Muscle layer of colon (tissue), 2 donors: Measurements from ENCODE around the gene MEG3.

Experiments
- H3K27ac ChIP-seq: one replicate; pipeline ENCODE4 v1.7.0; 2013; ENCODE audit warnings: low read depth, mild to moderate bottlenecking, low read length, moderate library complexity
- H3K27me3 ChIP-seq, 2 donors: one replicate each; pipeline ENCODE4 v1.7.0; 2013; ENCODE audit warnings: low read length in 2 of 2, mild to moderate bottlenecking in 2 of 2; ENCODE audit not compliant: insufficient read depth in 2 of 2, control insufficient read depth in 1 of 2
- H3K36me3 ChIP-seq: one replicate; pipeline ENCODE4 v1.7.0; 2013; ENCODE audit warnings: mild to moderate bottlenecking, low read length; ENCODE audit not compliant: insufficient read depth
- H3K4me1 ChIP-seq: one replicate; pipeline ENCODE4 v1.7.0; 2013; ENCODE audit warnings: mild to moderate bottlenecking, low read length; ENCODE audit not compliant: insufficient read depth
- H3K4me3 ChIP-seq, 2 donors: one replicate each; pipeline ENCODE4 v1.7.0; 2013; ENCODE audit warnings: low read length in 2 of 2, low read depth in 1 of 2, mild to moderate bottlenecking in 1 of 2, moderate library complexity in 1 of 2
- H3K9ac ChIP-seq: one replicate; pipeline ENCODE4 v1.7.0; 2013; ENCODE audit warnings: low read length
- H3K9me3 ChIP-seq: one replicate; pipeline ENCODE4 v1.7.0; 2013; ENCODE audit warnings: mild to moderate bottlenecking, low read length
- donor health status: abdominal sarcoma.
- donor health status: Adenocarcinoma of cecum.

Gene MEG3

DNA sequence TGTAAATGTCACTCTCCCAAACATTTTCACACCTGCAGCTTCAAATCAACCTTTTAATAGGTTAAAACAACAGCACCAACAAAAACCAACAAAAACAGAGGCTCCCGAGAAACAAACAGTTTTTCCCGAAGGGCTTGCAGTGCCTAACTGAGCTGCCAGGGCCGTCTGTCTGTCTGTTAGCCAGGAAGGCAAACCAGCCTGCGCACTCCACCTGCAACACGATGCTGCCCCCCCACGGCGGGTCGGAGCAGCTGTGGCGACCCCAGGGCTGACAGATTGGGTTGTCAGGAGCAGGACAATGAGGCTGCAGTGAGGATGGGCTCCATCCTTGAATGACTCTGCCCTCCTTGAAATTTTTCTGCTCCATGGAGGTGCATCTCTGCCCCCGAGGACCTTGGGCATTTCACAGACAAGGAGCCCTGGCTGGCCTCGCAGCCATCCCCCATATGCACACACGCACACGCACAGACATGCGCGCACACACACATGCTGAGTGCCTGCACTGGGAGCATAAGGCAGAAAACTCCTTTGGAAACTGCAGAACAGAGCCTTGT, 75.0 kb downstream of the MEG3 start:
- H3K36me3 ChIP-seq, result no peaks in the 10 kb centered on the region
- H3K9ac ChIP-seq, result no peak overlapping the region
- H3K4me1 ChIP-seq, result peaks cover 17% of the 10 kb centered on the region
- no peak overlapping the region for H3K4me3 ChIP-seq
- no peak overlapping the region for H3K27ac ChIP-seq
- peaks cover 12 to 39% of the 10 kb centered on the region in 2 donors for H3K27me3 ChIP-seq
- H3K9me3 ChIP-seq, result no peaks in the 10 kb centered on the region

DNA sequence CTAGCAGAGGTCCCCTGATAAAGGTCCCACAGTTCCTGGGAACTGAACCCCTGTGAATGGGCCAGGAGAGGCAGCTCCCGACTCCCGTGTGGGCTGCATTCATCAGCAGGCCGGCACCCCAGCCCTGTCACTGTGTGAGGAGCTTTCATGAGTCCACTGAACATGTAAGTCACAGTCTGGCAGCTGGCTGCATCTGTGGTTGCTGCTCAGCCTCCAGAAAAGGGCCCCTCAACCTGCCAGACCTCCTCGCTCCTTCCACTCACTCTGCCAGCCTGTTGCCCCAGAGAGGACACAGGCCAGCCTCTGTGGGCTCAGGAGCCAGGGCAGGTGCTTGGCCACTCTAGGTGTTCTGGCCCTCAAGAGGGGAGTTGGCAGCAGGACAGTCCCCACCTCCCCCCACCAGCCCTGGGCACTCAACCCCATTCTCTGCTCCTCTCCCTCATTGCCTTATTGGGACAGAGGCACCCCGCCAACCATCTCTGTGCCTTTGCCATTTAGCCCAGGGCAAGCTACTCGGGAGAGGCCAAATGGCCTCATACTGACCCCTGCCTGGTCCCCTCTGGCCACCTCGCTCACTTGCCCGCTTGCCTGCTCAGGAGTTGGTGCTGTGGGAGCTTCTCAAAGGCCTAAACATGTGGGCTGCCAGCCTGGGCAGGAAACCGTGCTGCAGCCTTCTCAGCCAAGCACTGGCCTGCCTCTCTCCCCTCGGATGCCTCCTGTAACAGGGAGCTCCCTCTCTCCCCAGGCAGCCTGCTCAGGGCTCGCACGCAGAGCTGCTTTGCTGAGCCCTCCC, 75.7 kb downstream of the MEG3 start:
- peaks cover 17% of the 10 kb centered on the region for H3K4me1 ChIP-seq
- no peak overlapping the region for H3K27ac ChIP-seq
- H3K4me3 ChIP-seq, result no peak overlapping the region
- peaks cover 12 to 39% of the 10 kb centered on the region in 2 donors for H3K27me3 ChIP-seq
- no peaks in the 10 kb centered on the region for H3K36me3 ChIP-seq
- H3K9me3 ChIP-seq, result no peaks in the 10 kb centered on the region
- no peak overlapping the region for H3K9ac ChIP-seq

DNA sequence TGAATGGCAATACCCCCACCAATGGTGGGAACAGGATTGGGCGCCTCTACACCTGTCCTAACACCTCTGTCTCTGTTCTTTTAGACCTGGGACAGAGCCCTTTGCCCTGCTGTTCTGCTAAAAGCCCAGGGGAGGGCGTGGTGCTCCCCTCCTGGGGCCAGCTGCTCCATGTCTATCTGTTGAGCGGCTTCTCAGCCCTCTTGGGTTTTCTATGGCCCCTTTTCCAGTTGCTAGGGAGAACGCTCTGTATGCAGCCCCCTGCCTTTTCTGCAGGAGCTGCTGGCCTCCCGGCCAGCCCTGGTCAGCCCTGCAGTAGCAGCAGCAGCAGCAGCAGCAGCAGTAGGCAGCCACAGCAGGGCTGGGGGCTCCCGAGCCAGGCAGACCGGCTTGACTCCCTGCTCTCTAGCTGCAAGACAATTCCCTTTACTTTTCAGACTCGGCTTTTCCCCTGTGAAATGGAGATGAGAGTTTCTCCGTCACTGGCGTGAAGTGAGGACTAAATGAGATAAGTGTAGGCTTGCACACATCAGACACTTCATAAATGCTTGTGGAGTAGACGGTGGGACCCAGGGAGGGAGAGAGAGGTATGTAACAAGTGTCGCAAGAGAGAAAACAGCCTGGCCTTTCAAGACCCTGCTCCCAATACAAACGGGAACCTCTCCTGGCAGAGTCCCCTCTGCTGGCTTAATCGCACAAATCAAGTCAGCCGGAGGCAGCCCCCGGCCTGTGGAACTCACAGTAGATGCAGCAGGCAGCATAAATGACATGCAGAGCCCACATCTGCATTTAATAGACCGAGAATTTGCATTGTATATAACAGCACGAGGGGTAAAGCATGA, 76.6 kb downstream of the MEG3 start:
- H3K4me1 ChIP-seq, result peaks cover 17% of the 10 kb centered on the region
- H3K4me3 ChIP-seq, result no peak overlapping the region
- H3K27ac ChIP-seq, result no peak overlapping the region
- no peaks in the 10 kb centered on the region for H3K9me3 ChIP-seq
- peaks cover 12 to 39% of the 10 kb centered on the region in 2 donors for H3K27me3 ChIP-seq
- H3K36me3 ChIP-seq, result no peaks in the 10 kb centered on the region
- H3K9ac ChIP-seq, result no peak overlapping the region

DNA sequence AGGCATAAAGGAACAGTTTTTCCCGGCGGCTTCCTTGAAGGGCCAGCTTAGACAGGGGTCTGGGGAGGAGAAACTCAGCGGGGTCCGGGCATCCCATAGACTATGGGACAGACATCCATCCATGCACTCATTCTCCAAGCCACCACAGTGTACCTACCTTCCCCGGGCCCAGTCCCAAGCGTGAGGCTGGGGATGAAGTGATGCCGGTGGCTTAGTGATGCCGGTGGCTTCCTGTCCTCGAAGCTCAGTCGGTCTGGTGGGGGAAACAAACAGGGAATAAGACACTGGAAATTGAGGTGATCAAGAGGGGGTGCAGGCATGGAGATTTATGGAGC, 77.2 kb downstream of the MEG3 start:
- Histone ChIP-seq H3K4me1 (peaks cover 17% of the 10 kb centered on the region), H3K36me3 (no peaks in the 10 kb centered on the region), H3K9ac (no peak overlapping the region), H3K9me3 (no peaks in the 10 kb centered on the region), H3K27me3 (peaks cover 12 to 39% of the 10 kb centered on the region in 2 donors), H3K27ac (no peak overlapping the region), H3K4me3 (no peak overlapping the region)

DNA sequence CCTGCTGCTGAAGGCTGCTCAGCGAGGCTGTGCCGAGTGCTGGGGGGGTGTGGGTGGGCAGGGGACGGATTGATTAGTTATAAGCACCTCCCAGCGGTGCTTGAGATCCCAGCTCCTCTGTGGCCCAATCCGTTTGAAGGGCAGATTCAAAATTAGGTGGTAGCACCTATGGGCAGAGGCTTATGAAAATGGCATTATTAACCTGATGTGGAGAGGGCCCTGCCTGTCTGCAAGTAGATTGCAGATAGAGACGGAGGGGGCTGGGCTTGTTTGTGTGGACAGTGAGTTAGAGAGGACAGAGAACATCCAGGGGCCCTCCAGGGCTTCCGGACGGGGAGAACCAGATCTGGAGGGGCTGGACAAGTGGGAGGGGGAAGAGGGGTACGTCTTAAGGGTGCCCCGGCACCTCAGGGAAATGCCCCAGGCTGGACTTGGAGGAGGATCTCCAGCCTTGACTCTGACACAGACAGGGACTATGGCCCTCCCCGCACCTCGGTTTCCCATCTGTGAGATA, 77.8 kb downstream of the MEG3 start, which contains the start of gene RTL1:
RTL1 (minus strand) TSS at position 51 of the 514 bp plus-strand sequence. CDS start 18,934 bp downstream, outside the sequence.
- no peaks in the 10 kb centered on the region for H3K36me3 ChIP-seq
- peaks cover 17% of the 10 kb centered on the region for H3K4me1 ChIP-seq
- no peak within 1 kb of the TSS for H3K4me3 ChIP-seq
- no peak within 1 kb of the TSS for H3K27ac ChIP-seq
- H3K9ac ChIP-seq, result no peak within 1 kb of the TSS
- H3K27me3 ChIP-seq, result peaks cover 12 to 39% of the 10 kb centered on the region in 2 donors
- no peaks in the 10 kb centered on the region for H3K9me3 ChIP-seq

DNA sequence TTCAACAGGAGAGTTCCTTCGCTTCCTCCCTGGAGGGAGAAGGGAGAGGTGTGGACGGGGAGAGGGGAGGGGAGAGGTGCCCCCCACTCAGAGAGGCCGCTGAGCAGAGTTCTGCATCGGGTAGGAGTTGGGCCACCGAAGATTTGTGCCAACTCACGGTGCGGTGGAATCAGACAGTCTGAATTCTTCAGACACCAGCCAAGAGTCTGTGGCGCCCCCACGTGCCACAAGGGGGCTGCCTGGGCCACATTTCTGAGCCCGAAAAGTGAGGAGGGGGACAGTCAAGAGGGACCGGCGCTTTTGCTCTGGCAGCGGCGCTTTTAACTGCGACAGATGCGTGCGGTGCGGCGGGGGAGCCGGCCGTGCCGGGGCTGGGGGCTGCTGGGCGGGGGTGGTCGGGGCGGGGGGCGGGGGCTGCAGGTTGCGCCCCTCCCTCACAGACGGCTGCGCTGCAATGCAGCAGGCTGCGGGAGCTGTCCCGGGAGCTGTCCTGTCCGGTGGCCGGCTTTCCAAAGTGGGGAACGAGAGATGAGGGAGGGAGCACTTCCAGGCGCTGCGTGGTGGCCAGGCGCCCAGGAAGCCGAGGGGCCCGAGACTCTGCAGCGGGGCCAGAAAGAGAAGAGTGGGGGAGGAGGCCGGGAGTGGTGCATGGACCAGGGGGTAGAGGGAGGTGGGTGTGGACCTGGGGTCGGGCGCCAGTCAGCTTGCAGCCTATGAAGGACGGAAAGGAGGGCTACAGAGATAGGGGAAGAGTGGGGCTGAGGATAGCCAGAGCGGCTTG, 78.6 kb downstream of the MEG3 start:
- Histone ChIP-seq H3K4me1 (peaks cover 9% of the 10 kb centered on the region), H3K27me3 (peaks cover 12 to 39% of the 10 kb centered on the region in 2 donors), H3K4me3 (no peak overlapping the region)

DNA sequence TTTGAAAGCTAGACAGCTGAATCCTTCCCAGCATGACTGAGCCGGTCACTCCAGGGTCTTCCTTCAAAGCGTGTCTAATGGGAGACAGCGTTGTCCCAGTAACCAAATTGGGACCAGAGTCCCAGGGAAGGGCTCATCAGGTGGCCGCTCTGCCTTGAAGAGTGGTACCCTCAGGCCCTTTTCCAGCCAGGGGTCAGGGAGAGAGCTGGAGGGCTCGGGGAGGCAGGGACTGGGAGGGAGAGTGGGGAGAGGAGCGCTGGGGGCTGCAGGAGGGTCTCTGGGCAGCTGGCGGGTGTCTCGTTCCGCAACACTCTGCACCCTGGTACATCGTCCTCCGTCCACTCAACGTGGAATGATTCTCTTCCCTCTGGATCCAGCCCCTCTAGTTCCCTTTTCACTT, 79.2 kb downstream of the MEG3 start:
- H3K27me3 ChIP-seq, result peaks cover 12 to 39% of the 10 kb centered on the region in 2 donors

More for the DNA sequence above, 78.6 kb downstream of the MEG3 start:
- no peaks in the 10 kb centered on the region for H3K9me3 ChIP-seq
- H3K27ac ChIP-seq, result no peak overlapping the region
- no peaks in the 10 kb centered on the region for H3K36me3 ChIP-seq
- no peak overlapping the region for H3K9ac ChIP-seq

DNA sequence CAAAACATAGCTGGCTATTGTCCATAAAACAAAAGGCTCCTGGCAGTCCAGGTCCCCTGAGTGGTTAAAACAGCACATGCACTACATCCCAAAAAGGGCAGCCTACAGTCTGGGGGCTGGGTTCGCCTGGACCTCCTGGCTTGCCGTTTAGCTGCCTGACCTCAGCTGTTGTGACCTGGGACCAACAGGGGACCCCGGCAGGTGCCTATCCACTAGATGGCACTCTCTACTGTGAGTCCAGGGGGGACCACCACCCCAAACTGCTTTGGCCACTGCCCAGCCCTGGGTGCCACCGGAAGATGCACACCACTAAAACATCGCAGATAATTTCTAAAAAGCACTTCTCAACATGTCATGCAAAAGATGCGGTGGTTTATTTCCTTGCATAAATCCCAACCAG, 80.5 kb downstream of the MEG3 start:
- Histone ChIP-seq H3K36me3 (no peaks in the 10 kb centered on the region), H3K27me3 (peaks cover 12 to 37% of the 10 kb centered on the region in 2 donors), H3K9ac (no peak overlapping the region), H3K4me3 (no peak overlapping the region), H3K27ac (no peak overlapping the region), H3K9me3 (no peaks in the 10 kb centered on the region), H3K4me1 (no peaks in the 10 kb centered on the region)

More for the DNA sequence above, 79.2 kb downstream of the MEG3 start:
- Histone ChIP-seq H3K9ac (no peak overlapping the region), H3K4me3 (no peak overlapping the region), H3K4me1 (peaks cover 2% of the 10 kb centered on the region), H3K9me3 (no peaks in the 10 kb centered on the region), H3K27ac (no peak overlapping the region), H3K36me3 (no peaks in the 10 kb centered on the region)

DNA sequence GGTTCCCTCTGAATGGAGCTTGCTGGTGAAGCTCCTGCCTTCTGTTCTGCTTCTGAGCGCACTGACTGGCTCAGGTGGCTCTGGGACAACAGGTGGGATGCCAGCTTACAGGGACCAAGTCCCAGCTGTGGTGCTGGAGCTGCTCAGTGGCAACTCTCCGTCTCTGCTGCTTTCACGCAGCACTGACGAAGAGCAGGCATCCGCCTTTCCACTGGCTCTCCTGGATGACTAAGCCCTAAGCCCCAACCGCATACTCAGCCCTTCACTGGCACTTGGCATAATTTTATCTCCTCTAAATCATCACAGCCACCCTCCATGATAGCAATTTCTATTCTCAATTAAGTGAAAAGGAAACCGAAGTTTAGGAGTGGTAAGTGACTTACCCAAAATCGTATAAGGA, 81.3 kb downstream of the MEG3 start:
- no peak overlapping the region for H3K9ac ChIP-seq
- H3K27ac ChIP-seq, result no peak overlapping the region
- no peak overlapping the region for H3K4me3 ChIP-seq
- H3K9me3 ChIP-seq, result no peaks in the 10 kb centered on the region
- H3K36me3 ChIP-seq, result no peaks in the 10 kb centered on the region
- H3K27me3 ChIP-seq, result peaks cover 12 to 29% of the 10 kb centered on the region in 2 donors
- no peaks in the 10 kb centered on the region for H3K4me1 ChIP-seq

DNA sequence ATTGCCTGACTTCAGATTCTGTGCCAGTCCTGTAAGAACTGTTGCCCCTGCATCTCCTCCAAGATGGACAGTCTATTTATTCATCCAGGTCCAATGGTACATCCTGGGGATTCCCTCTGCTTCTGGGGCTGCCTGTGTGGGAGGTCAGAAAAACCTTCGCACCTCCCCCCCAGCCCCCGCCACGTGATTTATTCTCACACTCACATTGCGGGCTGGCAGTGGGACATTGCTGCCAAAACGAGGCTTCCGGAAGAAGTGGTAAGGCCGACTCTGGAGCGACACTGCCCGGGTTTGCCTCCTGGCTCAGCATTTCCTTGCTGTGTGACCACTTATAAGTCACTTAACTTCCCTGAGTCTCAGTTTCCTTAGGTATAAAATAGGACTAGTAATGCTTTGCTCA, 83.5 kb downstream of the MEG3 start:
- H3K27ac ChIP-seq, result no peak overlapping the region
- H3K9me3 ChIP-seq, result no peaks in the 10 kb centered on the region
- H3K36me3 ChIP-seq, result no peaks in the 10 kb centered on the region

More for the DNA sequence above, 83.5 kb downstream of the MEG3 start:
- no peak overlapping the region for H3K9ac ChIP-seq
- peaks cover 0 to 8% of the 10 kb centered on the region in 2 donors for H3K27me3 ChIP-seq
- H3K4me1 ChIP-seq, result no peaks in the 10 kb centered on the region
- no peak overlapping the region for H3K4me3 ChIP-seq
